NCI-H146 treated with DMSO at 0.1 percent for 48 hours (cell line): ENCODE data around the gene KIF5B.
"Not testable (repeated sequence)": the region's sequence is repeated elsewhere in the genome, so short reads cannot be mapped to it uniquely, and the experiment has no call there.

Experiments
- DNase-seq: peaks from one replicate; lab custom pipeline; 2025; ENCODE audit not compliant: unreplicated experiment; lab: John Stamatoyannopoulos, UW

The KIF5B gene

DNA sequence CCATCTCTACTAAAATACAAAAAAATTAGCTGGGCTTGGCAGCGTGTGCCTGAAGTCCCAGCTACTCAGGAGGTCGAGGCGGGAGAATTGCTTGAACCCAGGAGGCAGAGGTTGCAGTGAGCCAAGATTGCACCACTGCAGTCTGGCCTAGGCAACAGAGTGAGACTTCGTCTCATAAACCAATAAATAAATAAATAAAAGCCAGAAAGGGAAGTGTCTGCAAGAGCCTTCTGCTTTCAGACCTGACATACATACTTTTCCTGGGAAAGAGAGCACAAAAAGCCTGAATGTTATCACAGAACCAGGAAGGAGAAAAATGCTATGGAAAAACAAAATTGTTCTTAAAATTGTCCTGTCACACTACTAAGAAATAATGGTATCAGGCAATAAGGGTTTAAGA is 4.1 kb upstream of the KIF5B start:
- DNase-seq, result no peak

- DNase-seq, result peak; percentile 8
These were observed 3.2 kb upstream of the KIF5B start for GRCh38 chr10:32059472-32059871.

GRCh38 chr10:32057036-32057372 is 779 bp upstream of the KIF5B start:
- no peak for DNase-seq

GRCh38 chr10:32055478-32056135 is 618 bp downstream of the KIF5B start:
- peak; percentile 70 for DNase-seq

DNA sequence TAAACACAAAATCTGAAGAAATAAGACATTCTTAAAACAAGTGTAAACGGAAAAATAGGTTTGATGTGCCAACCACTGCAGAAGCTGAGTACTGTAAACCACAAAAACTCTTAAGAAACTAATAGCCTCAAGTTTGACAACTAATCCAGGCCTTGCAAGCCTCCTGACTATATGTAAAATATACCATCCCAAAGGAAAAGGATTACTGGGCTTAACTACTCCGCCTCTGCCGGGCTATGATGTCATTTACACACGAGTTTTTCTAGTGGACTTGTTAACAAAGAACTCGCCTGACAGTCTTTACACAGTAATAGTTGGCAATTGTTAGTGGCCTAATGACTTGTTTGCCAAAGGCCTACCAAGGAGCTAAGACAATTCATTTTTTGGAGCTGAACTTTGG is 2.1 kb downstream of the KIF5B start:
- DNase-seq, result no peak

DNA sequence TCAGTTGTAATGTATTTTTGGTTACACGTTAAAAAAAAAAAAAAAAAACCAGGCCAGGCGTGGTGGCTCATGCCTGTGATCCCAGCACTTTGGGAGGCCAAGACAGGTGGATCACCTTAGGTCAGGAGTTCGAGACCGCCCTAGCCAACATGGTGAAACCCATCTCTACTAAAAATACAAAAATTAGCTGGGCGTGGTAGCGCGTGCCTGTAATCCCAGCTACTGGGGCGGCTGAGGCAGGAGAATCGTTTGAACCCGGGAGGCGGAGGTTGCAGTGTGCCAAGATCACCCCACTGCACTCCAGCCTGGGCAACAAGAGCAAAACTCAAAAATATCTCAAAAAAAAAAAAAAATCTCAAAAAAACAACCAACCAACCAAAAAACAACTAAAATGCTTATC is 2.8 kb downstream of the KIF5B start:
- not testable (repeated sequence) for DNase-seq

GRCh38 chr10:32051926-32052325 is 4.3 kb downstream of the KIF5B start:
- DNase-seq, result no peak

GRCh38 chr10:32050177-32050576 is 6.0 kb downstream of the KIF5B start:
- DNase-seq, result no peak

DNA sequence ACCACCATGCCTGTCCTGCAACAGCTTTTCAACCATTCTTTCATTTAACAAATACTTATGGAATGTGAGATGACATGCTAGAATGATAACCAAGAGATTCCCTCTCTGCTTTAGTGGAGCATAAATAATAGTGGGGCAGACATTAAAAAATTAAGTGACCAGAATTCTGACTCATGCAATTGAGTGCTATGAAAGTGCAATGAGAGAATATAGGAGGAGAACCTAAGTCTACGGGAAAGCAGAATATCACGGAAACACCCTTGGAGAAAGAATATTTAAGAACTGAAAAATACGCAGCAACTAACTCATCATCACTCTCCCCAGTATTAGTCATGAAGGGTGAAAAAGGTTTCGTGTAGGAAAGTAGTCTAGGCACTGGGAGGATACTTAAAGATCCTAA is 7.1 kb downstream of the KIF5B start:
- no peak for DNase-seq

- DNase-seq, result no peak
These were observed 7.9 kb downstream of the KIF5B start for GRCh38 chr10:32048282-32048681.

- no peak for DNase-seq
These were observed 8.3 kb downstream of the KIF5B start for GRCh38 chr10:32047881-32048280.

- no peak for DNase-seq
These were observed 10.1 kb downstream of the KIF5B start for GRCh38 chr10:32046151-32046550.

DNA sequence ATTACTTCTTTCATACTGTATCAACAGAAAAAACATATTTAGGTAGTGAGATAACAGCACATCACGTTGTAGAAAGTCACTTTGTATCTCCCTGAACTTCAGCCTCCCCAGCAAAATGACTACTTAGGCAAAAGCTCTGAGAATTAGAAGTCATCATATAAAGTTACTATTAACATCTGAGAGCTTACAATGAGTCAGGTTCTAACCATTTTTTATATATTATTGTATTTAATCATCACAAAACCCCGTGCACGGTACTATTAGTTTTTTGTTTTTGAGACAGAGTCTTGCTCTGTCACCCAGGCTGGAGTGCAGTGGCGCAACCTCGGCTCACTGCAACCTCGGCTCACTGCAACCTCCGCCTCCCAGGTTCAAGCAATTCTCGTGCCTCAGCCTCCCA is 13.5 kb downstream of the KIF5B start:
- not testable (repeated sequence) for DNase-seq

DNA sequence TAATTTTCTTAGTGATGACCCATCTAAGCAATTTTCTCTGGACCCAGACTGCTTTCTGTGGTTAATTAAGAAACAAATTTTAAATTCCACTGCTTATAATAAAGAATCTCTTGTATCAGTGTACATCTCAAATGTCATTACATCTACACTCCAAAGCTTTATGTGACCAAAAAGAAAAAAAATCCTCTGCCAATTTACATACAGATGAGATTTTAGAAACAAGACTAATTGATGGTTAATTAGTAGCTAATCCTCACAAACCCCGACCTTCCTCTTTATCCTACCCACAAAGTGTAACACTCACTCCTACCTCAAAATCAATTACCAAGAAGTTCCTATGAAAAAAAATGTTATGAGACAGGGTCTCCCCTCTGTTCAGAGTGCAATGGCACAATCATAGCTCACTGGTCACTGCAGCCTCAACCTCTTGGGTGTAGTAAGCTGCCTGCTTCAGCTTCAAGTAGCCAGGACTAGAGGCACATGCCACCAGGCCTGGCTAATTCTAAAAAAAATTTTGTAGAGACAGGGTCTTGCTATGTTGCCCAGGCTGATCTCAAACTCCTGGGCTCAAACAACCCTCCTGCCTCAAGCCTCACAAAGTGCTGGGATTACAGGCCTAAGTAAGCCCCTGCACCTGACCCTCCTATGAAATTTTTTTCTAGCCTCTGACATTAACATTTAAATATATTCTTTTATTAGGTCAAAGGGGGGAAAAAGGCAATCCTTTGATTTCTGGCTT is 14.8 kb downstream of the KIF5B start:
- no peak for DNase-seq

- DNase-seq, result no peak
These were observed 16.5 kb downstream of the KIF5B start for GRCh38 chr10:32039734-32040133.

GRCh38 chr10:32038777-32039176 is 17.4 kb downstream of the KIF5B start:
- DNase-seq, result no peak

DNA sequence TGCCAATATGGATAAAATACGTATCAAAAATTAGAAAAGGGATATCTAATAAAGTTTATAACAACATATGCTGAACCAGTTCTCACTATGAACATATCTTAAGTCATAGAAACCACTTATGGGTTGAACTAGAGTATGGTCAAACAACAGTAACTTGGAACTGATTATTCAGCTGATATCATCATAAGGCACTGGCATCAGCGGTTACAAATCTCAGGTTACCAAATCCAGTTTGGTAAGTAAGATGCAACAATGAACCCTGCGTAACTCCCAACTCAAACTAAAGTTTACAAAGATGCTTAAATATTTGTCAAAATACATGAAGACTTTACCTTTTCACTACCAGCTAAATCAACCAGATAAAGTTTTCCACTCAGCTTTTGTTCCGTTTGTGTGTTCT is 19.3 kb downstream of the KIF5B start:
- no peak for DNase-seq

DNA sequence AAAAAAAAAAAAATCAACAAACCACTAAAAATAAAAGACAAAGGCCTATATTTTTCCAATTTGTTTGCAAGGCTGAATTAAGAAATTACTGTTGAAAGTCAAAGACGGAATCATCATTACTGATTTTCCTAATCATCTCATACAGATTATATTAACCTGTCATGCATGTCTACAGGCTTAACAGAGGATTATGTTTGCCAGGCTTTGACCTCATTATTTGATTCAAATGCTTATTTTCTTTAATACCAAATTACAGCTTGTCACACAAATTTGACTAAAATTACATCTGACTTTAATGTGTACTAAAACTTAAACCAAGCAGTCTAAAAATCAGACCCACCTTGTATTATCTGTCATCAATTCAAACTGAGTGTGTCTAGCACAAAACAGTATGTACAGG is 21.2 kb downstream of the KIF5B start:
- no peak for DNase-seq

GRCh38 chr10:32033171-32033570 is 23.1 kb downstream of the KIF5B start:
- no peak for DNase-seq

DNA sequence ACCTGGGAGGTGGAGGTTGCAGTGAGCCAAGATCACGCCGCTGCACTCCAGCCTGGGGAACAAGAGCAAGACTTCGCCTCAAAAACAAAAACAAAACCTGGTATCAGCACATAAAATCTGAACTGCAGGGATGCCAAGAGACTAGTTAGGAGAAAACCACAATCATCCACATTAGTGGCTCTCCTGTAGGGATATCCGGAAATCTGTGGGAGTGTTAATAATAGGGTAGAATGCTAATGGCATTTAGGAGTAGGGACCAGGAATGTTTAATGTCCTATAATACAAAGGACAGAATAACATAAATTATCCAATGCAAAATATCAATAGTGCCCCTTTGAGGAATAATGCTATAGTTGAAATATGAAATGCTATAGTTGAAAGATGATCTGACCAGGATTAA is 24.3 kb downstream of the KIF5B start:
- no peak for DNase-seq

GRCh38 chr10:32031424-32031823 is 24.8 kb downstream of the KIF5B start:
- no peak for DNase-seq

DNA sequence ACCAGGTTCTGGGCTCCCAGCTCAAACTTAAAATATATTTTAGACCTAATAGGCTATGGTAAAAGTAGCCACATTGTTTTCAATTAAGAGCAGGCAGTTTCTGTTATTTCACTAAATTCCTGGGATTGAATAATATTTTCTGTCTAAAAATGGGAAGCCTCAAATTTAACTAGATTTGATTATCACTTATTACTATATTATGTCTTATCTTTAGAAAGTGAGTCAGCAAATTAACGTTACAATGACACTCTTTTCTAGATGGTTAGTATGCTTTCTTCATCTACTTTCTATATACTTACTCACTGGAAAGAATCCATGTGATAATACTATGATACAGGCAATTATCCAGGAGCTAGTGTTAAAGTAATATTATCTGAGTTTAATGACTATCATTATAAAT is 27.5 kb downstream of the KIF5B start:
- no peak for DNase-seq

GRCh38 chr10:32023264-32023663 is 33.0 kb downstream of the KIF5B start:
- DNase-seq, result no peak
